ENCODE results near the gene NETO2.
A peak's percentile ranks its signal among the peaks of the same experiment; 100 is the strongest.
"Not testable (repeated sequence)": the region's sequence is repeated elsewhere in the genome, so short reads cannot be mapped to it uniquely, and the experiment has no call there.

Gene NETO2

GRCh38 chr16:47113130-47113529, 30.6 kb downstream of the NETO2 start:
- no peak for DNase-seq (ENCODE audit: low read depth in 1 of 2, low spot score in 1 of 2)
- in situ Hi-C loops (cut with HindIII; ENCODE audit: low pct_unique_long_range_greater_than_20kb, low sequenced_read_pairs) = no loop called here
- TF ChIP-seq JUND (IDR thresholded peaks at IDR 0.05; ENCODE audit: low read depth) = no peak

DNA sequence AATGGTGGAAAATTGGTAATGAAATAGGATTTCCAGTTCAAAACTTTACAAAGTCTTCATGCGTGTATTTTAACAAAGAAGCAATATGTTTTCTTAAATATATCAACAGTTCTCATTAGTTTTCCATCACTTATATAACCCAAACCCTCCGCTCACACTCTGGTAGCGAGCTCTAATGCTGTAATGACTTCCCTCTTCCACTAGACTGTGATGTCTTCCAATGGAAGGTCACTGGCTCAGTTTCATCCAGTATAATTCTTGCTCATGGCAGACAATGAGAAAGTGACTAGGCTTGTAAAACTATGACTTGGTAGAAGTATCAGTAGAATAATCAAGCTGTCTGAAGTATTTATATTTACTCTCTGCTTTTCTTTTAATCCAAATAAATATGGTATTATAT, 32.8 kb downstream of the NETO2 start:
- peak in 1 of 2 experiments; percentile 12 for DNase-seq (ENCODE audit: low read depth in 1 of 2, low spot score in 1 of 2)
- in situ Hi-C loops (cut with HindIII; ENCODE audit: low pct_unique_long_range_greater_than_20kb, low sequenced_read_pairs) = no loop called here
- TF ChIP-seq JUND (IDR thresholded peaks at IDR 0.05; ENCODE audit: low read depth) = no peak

DNA sequence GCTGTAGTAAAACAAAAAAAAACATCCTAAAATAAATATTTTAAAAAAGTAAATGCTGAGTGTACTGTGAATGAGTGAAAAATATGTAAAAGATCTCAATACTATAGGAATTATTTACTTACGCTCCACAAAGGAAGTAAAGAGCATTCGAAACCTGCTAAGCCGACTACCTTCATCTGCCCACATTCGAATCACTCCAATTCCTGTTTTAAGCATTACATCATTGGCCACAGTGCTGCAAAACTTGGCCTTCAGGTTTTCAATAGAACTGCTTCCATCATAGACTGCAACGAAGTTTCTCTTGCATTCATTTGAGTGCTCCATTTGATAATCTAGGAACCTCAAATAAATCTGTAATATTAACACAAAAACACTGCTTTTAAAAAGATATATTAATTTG, 34.4 kb downstream of the NETO2 start:
- no peak for TF ChIP-seq JUND (IDR thresholded peaks at IDR 0.05; ENCODE audit: low read depth)
- DNase-seq (ENCODE audit: low read depth in 1 of 2, low spot score in 1 of 2) = peak in 1 of 2 experiments; percentile 2
- in situ Hi-C loops (cut with HindIII; ENCODE audit: low pct_unique_long_range_greater_than_20kb, low sequenced_read_pairs) = no loop called here

- not testable (repeated sequence) for DNase-seq (ENCODE audit: low read depth in 1 of 2, low spot score in 1 of 2)
These were observed 40.8 kb downstream of the NETO2 start for GRCh38 chr16:47102921-47103320.

DNA sequence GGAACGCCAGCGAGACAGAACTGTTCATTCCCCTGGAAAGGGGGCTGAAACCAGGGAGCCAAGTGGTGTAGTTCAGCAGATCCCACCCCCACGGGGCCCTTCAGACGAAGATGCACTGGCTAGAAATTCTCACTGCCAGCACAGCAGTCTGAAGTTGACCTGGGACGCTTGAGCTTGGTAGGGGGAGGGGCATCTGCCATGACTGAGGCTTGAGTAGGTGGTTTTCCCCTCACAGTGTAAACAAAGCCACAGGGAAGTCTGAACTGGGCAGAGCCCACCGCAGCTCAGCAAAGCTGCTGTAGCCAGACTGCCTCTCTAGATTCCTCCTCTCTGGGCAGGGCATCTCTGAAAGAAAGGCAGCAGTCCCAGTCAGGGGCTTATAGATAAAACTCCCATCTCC, 46.6 kb downstream of the NETO2 start:
- DNase-seq (ENCODE audit: low read depth in 1 of 2, low spot score in 1 of 2); in situ Hi-C loops (cut with HindIII; ENCODE audit: low pct_unique_long_range_greater_than_20kb, low sequenced_read_pairs): not testable (repeated sequence)

More at GRCh38 chr16:47102921-47103320, 40.8 kb downstream of the NETO2 start:
- in situ Hi-C loops (cut with HindIII; ENCODE audit: low pct_unique_long_range_greater_than_20kb, low sequenced_read_pairs) = not testable (repeated sequence)

DNA sequence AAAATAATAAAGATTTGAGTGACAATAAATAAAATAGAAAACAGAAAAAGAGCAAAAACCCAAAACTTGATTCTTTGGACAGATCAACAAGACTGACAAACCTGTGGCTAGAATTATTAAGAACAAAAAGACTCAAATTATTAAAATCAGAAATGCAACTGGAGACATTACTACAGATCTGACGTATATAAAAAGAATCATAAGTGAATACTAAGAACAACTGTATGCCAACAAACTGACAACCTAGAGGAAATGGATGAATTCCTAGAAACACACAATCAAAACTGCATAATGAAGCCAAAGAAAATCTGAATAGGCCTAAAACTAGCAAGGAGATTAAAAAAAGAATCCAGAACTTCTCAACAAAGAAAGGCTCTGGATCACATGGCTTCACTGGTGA, 47.4 kb downstream of the NETO2 start:
- TF ChIP-seq JUND (IDR thresholded peaks at IDR 0.05; ENCODE audit: low read depth) = no peak
- in situ Hi-C loops (cut with HindIII; ENCODE audit: low pct_unique_long_range_greater_than_20kb, low sequenced_read_pairs) = no loop called here
- DNase-seq (ENCODE audit: low read depth in 1 of 2, low spot score in 1 of 2) = no peak

DNA sequence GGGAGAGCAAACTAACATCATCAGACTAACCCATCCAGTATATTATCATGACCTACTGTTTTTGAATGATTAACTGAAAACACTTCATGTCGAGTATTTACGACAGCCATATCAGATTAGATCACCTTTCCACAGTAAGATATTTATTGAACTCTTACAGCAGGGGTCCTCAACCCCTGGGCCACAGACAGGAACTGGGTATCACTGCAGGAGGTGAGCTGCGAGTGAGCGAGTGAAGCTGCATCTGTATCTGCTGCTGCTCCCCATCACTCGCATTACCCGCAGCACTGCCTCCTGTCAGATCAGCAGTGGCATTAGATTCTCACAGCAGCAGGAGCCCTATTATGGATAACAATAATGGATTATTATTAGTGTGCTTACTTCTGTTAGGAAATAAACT, 59.5 kb downstream of the NETO2 start:
- DNase-seq (ENCODE audit: low read depth in 1 of 2, low spot score in 1 of 2) = no peak
- in situ Hi-C loops (cut with HindIII; ENCODE audit: low pct_unique_long_range_greater_than_20kb, low sequenced_read_pairs) = no loop called here
- TF ChIP-seq JUND (IDR thresholded peaks at IDR 0.05; ENCODE audit: low read depth) = no peak

DNA sequence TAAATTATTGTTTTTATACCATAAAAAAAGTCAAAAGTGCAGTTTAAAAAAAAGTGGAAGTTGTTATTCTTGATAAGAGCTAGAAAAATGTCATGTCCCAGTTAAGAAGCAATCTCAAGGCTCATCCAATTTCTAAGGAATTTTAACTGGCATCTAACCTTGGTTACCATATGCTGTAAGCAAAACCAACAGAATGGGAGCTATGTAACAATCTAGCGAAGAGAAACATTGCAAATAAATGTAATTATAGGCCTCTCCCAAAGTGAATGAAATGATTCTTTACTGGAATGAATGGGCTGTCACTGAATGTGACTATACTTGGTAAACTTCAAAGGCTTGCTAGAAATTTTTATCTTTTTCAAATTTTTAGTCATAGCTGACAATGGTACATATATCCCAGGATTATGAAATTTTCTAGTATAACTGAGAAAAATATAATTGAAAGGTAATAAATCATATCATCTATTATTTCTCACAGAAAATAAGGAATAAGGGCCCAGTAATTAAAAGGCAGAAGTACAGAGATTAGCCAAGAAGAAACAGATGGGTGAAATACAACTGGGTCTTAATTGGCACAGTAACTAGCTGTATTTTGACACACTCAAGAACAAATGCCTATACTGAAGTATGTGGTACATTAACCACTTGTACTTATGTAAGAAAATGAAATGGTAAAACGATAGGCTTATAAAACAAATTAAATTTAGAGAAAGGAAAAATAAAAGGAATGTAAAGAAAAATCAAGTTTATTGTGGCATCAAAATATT, 61.5 kb downstream of the NETO2 start:
- TF ChIP-seq JUND (IDR thresholded peaks at IDR 0.05; ENCODE audit: low read depth) = no peak
- in situ Hi-C loops (cut with HindIII; ENCODE audit: low pct_unique_long_range_greater_than_20kb, low sequenced_read_pairs) = no loop called here
- no peak for DNase-seq (ENCODE audit: low read depth in 1 of 2, low spot score in 1 of 2)

DNA sequence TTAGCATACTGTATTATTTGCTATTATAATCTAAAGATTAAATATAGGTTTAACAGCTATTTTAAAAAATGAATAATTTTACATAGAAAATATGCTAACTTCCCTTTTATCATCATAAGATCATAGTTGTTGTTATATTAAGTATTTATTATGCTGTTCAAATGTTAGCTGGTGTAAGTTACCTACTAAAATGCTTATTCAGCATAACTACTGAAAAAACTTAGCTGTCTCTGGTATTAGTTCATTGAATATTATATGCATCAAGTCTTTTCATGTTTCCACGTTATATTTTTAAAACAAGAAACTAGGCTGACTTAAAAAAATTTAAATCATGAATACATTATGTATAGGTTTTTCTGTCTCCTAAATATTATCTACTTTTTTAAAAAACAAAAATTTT, 62.6 kb downstream of the NETO2 start:
- DNase-seq (ENCODE audit: low read depth in 1 of 2, low spot score in 1 of 2) = no peak
- in situ Hi-C loops (cut with HindIII; ENCODE audit: low pct_unique_long_range_greater_than_20kb, low sequenced_read_pairs) = no loop called here
- TF ChIP-seq JUND (IDR thresholded peaks at IDR 0.05; ENCODE audit: low read depth) = no peak

GRCh38 chr16:47079860-47080259, 63.9 kb downstream of the NETO2 start:
- DNase-seq (ENCODE audit: low read depth in 1 of 2, low spot score in 1 of 2) = no peak
- in situ Hi-C loops (cut with HindIII; ENCODE audit: low pct_unique_long_range_greater_than_20kb, low sequenced_read_pairs) = no loop called here
- no peak for TF ChIP-seq JUND (IDR thresholded peaks at IDR 0.05; ENCODE audit: low read depth)

GRCh38 chr16:47073223-47074155, 70.3 kb downstream of the NETO2 start:
- DNase-seq (ENCODE audit: low read depth in 1 of 2, low spot score in 1 of 2) = no peak
- no peak for TF ChIP-seq JUND (IDR thresholded peaks at IDR 0.05; ENCODE audit: low read depth)

DNA sequence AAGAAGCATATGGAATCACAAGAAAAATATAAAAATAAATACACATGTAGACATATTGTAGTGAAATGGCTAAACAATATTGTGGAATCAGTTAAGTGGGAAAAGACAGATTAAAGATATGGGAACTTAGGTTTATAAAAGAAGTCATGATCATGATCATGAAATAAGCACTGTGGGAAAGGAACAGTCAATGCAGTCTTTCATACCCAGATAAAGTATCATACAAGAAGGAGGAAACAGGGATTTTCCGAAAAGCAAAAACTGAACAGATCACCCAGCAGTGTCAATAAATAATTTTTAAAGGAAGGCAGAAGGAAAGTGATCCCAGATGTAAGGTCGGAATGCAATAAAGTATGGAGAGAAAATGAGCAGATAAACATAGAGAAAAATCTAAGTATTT, 71.6 kb downstream of the NETO2 start:
- no peak for TF ChIP-seq JUND (IDR thresholded peaks at IDR 0.05; ENCODE audit: low read depth)
- DNase-seq (ENCODE audit: low read depth in 1 of 2, low spot score in 1 of 2) = no peak
- in situ Hi-C loops (cut with HindIII; ENCODE audit: low pct_unique_long_range_greater_than_20kb, low sequenced_read_pairs) = no loop called here

More at GRCh38 chr16:47073223-47074155, 70.3 kb downstream of the NETO2 start:
- in situ Hi-C loops (cut with HindIII; ENCODE audit: low pct_unique_long_range_greater_than_20kb, low sequenced_read_pairs) = no loop called here

All from T47D (cell line).